Epithelial cell of prostate (primary cell): ENCODE data around the gene SCN2A.

Experiments used
- DNase-seq: peaks from one replicate; pipeline ENCODE4 v3.0.0-alpha.2; 2011; ENCODE audit warnings: low read depth, low spot score
- H3K27ac ChIP-seq: fragments of 450-650 bp; 2 replicates; pipeline ENCODE4 v1.5.1; 2017; ENCODE audit warnings: mild to moderate bottlenecking

Gene SCN2A

GRCh38 chr2:165239230-165239629, at the start of gene SCN2A:
Gene SCN2A, plus strand, starts transcription at chr2:165239414. Its CDS starts 56,410 bp downstream, at chr2:165295824.
- H3K27ac ChIP-seq: no peak within 1 kb of the TSS
- peak; percentile 24 for DNase-seq

GRCh38 chr2:165191096-165191728, 48.0 kb upstream of the SCN2A start:
- no peak for DNase-seq
- no peak overlapping the region for H3K27ac ChIP-seq

- H3K27ac ChIP-seq: no peak overlapping the region
- no peak for DNase-seq
Observed at GRCh38 chr2:165192729-165193128, 46.5 kb upstream of the SCN2A start.

GRCh38 chr2:165193178-165193777, 45.9 kb upstream of the SCN2A start:
- no peak overlapping the region for H3K27ac ChIP-seq
- no peak for DNase-seq

GRCh38 chr2:165196411-165196810, 42.8 kb upstream of the SCN2A start:
- DNase-seq: no peak
- no peak overlapping the region for H3K27ac ChIP-seq

- no peak overlapping the region for H3K27ac ChIP-seq
- no peak for DNase-seq
Observed at GRCh38 chr2:165197346-165197745, 41.9 kb upstream of the SCN2A start.

GRCh38 chr2:165198181-165198580, 41.0 kb upstream of the SCN2A start:
- no peak overlapping the region for H3K27ac ChIP-seq
- no peak for DNase-seq

GRCh38 chr2:165202239-165202638, 37.0 kb upstream of the SCN2A start:
- no peak for DNase-seq
- H3K27ac ChIP-seq: no peak overlapping the region

GRCh38 chr2:165203689-165204559, 35.3 kb upstream of the SCN2A start, which contains the start of gene SCN3A:
Gene SCN3A, minus strand, starts transcription at chr2:165204050. Its CDS starts 27,656 bp downstream, at chr2:165176394.
- H3K27ac ChIP-seq: no peak within 1 kb of the TSS
- DNase-seq: no peak

- H3K27ac ChIP-seq: no peak overlapping the region
- DNase-seq: no peak
Observed at GRCh38 chr2:165205865-165206264, 33.3 kb upstream of the SCN2A start.

GRCh38 chr2:165208094-165208493, 31.1 kb upstream of the SCN2A start:
- H3K27ac ChIP-seq: no peak overlapping the region
- DNase-seq: no peak

GRCh38 chr2:165214093-165214492, 25.1 kb upstream of the SCN2A start:
- no peak for DNase-seq
- H3K27ac ChIP-seq: no peak overlapping the region

- H3K27ac ChIP-seq: no peak overlapping the region
- DNase-seq: no peak
Observed at GRCh38 chr2:165219481-165219880, 19.7 kb upstream of the SCN2A start.

- no peak overlapping the region for H3K27ac ChIP-seq
- DNase-seq: no peak
Observed at GRCh38 chr2:165224941-165225340, 14.3 kb upstream of the SCN2A start.

- H3K27ac ChIP-seq: no peak overlapping the region
Observed at GRCh38 chr2:165227571-165227970, 11.6 kb upstream of the SCN2A start.

GRCh38 chr2:165237056-165237455, 2.2 kb upstream of the SCN2A start:
- H3K27ac ChIP-seq: no peak overlapping the region
- no peak for DNase-seq

More at GRCh38 chr2:165227571-165227970, 11.6 kb upstream of the SCN2A start:
- no peak for DNase-seq

GRCh38 chr2:165238295-165238694, 919 bp upstream of the SCN2A start:
- no peak for DNase-seq

GRCh38 chr2:165239856-165240515, 772 bp downstream of the SCN2A start:
- no peak for DNase-seq
- no peak overlapping the region for H3K27ac ChIP-seq

More at GRCh38 chr2:165238295-165238694, 919 bp upstream of the SCN2A start:
- no peak overlapping the region for H3K27ac ChIP-seq

GRCh38 chr2:165240916-165241315, 1.7 kb downstream of the SCN2A start:
- no peak overlapping the region for H3K27ac ChIP-seq
- no peak for DNase-seq

GRCh38 chr2:165245081-165245793, 6.0 kb downstream of the SCN2A start:
- no peak overlapping the region for H3K27ac ChIP-seq
- no peak for DNase-seq
